Measurements from ENCODE around the gene MAIP1. TPM values are rescaled to one million over a fixed set of nuclear protein-coding genes. Genes with fewer than 3 reads are reported as not detected.
"Not testable (repeated sequence)": the region's sequence is repeated elsewhere in the genome, so short reads cannot be mapped to it uniquely, and the experiment has no call there.

MAIP1 gene, protein sequence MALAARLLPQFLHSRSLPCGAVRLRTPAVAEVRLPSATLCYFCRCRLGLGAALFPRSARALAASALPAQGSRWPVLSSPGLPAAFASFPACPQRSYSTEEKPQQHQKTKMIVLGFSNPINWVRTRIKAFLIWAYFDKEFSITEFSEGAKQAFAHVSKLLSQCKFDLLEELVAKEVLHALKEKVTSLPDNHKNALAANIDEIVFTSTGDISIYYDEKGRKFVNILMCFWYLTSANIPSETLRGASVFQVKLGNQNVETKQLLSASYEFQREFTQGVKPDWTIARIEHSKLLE
- polyA plus RNA-seq (ENCODE audit: insufficient read length in 4 of 4): 10 to 100 TPM; 23.8 to 34.9 (median 32.7) TPM

DNA sequence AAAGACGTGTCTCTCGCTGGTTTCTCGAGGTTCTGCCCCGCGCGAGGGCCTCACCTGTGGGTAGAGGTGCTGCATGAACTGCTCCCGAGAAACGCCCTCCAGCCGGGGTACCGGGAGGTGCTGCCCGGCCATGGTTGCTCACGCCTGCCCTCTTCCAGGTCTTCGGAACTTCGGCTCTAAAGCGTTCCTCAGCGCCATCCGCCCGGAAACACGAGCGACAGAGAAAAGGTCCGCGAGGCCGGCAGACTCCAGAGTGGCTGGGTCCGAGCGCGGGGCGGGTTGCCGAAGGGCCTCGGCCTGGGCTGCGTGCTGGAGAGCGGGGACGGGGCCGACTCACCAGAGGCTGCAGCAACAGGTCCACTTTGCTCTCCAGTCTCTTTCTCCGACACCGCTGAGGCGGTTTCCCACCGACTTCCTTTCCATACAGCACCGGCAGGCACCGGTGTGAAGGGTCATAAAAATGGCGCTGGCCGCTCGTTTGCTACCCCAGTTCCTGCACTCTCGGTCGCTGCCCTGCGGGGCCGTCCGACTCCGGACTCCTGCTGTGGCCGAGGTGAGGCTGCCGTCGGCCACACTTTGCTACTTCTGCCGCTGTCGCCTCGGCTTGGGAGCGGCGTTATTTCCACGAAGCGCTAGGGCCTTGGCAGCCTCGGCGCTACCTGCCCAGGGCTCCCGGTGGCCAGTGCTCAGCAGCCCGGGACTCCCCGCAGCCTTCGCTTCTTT lies at the start of gene MAIP1, which contains the start of gene TYW5:
Gene MAIP1, plus strand, starts transcription at position 244 of the 723 bp plus-strand sequence. Its CDS starts 217 bp downstream, at position 461.
Gene TYW5, minus strand, starts transcription at position 153 of the 723 bp plus-strand sequence. Its CDS starts 21 bp downstream, at position 132.
- DNase-seq (ENCODE audit: low read depth in 4 of 4, low spot score in 3 of 4): peak; percentile 74 to 75 (median 75)

DNA sequence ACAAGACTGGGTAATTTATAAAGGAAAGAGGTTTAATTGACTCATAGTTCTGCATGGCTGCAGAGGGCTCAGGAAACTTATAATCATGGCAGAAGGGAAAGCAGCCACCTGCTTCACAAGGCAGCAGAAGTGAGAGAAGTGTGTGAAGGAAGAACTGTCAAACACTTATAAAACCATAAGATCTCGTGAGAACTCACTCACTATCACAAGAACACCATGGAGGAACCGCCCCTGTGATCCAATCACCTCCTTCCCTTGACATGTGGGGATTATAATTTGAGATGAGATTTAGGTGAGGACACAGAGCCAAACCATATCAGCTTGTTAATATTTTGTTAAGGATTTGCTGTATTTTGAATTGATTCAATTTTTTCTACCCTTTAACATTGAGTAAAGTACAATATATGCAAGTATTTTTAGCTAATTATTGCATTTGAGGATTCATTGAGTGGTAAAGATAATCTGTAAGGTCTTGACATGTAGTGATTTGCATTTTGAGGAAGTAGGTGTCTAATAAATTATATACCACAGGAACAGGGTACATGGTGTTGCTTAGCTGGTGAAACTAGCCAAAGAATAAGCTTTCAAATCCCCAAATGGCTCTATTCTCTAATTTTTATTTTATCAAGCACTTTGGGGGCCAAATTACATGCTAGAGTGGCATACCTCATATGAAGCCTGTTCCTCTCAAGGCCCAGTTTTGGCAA lies 48.2 kb upstream of the MAIP1 start:
- no peak for DNase-seq (ENCODE audit: low read depth in 4 of 4, low spot score in 3 of 4)

DNA sequence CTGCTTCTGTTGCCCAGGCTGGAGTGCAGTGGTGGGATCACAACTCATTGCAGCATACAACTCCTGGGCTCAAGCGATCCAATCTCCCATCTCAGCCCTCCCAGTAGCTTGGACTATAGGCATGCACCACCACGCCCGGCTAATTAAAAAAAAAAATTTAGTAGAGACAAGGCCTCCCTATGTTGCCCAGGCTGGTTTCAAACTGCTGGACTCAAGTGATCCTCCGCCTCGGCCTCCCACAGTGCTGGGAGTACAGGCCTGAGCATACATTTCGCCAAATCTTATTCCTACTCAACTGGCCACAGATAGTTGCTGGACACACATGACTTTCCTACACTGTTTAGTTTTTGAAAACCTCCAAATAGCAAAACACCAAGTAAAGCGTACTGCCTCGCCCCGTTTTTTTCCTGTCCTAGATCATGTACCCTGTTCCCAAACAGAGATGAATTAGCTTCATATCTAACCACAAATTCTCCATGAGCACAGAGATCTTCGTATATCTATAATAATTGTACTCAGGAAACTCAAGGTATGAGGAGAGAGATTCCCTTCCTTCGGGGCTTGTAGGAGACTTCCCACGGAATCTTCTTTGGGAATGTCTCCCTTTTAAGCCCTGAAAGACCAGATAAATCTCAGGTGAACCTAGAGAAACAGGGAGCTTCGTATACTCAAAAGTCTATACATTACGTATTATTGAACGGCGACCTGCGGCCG lies 44.9 kb upstream of the MAIP1 start:
- peak in 1 of 4 donors; percentile 2 for DNase-seq (ENCODE audit: low read depth in 4 of 4, low spot score in 3 of 4)

DNA sequence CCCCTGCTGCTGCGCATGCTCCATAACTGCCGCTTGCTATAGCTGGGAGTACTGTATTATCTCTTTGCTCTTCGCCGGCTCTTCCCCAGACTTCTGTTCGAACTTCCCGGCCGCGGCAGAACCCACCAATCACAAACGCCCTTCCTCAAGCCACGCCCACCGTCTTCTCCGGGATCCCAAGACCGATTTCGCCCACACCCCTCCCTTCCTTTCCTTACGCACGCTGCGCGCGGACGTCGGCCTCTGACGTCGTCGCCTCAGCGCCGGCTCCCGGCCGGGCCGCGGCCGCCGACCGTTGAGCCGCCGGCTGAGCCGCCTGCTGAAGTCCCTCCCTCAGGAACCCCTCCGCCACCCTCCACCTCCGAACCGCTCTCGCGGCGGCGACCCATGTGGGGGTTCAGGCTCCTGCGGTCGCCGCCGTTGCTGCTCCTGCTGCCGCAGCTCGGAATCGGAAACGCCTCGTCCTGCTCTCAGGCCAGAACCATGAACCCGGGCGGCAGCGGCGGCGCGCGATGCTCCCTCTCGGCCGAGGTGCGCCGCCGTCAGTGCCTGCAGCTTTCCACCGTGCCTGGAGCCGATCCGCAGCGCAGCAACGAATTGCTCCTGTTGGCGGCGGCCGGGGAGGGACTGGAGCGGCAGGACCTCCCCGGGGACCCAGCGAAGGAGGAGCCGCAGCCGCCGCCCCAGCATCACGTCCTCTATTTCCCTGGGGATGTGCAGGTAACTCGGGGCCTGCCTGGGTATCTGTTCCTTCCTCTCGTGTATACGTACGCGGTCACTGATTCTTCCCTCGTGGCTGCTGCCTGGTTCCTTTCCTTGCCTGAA lies 44.1 kb upstream of the MAIP1 start, which contains the start of gene C2orf69:
Gene C2orf69, plus strand, starts transcription at position 242 of the 825 bp plus-strand sequence. Its CDS starts 146 bp downstream, at position 388.
- DNase-seq (ENCODE audit: low read depth in 4 of 4, low spot score in 3 of 4): peak; percentile 87 to 95 (median 92)

DNA sequence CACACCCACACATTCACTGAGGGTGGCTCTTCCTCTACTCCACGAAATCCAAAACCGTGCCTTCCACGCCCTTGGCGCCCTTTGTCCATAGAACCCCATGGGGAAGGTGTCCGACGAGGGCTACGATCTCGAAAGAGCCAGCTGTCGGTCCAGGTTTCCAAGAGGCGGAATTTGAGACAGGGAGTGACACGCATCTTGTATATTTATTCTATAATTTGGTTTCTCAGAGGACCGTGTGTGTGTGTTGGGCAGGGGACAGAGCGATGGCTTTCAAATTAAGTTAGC lies 43.6 kb upstream of the MAIP1 start:
- peak in 1 of 4 donors; percentile 48 for DNase-seq (ENCODE audit: low read depth in 4 of 4, low spot score in 3 of 4)

DNA sequence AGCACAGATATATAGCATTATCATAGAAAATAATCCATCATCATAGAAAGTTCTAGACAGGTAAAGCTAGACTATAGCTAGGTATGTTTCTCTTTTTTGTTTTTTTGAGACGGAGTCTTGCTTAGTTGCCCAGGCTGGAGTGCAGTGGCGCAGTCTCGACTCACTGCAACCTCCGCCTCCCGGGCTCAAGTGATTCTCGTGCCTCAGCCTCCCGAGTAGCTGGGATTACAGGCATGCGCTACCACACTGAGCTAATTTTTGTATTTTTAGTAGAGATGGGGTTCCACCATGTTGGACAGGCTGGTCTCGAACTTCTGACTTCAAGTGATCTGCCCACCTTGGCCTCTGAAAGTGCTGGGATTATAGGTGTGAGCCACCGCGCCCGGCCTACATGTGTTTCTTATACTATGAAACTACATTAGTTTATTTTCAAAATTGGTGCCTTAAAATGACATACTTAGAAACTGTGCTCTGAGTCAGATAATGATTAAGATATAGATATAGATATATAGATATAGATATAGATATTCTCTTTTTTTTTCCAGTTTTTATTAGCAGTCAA lies 42.7 kb upstream of the MAIP1 start:
- DNase-seq (ENCODE audit: low read depth in 4 of 4, low spot score in 3 of 4): not testable (repeated sequence)

DNA sequence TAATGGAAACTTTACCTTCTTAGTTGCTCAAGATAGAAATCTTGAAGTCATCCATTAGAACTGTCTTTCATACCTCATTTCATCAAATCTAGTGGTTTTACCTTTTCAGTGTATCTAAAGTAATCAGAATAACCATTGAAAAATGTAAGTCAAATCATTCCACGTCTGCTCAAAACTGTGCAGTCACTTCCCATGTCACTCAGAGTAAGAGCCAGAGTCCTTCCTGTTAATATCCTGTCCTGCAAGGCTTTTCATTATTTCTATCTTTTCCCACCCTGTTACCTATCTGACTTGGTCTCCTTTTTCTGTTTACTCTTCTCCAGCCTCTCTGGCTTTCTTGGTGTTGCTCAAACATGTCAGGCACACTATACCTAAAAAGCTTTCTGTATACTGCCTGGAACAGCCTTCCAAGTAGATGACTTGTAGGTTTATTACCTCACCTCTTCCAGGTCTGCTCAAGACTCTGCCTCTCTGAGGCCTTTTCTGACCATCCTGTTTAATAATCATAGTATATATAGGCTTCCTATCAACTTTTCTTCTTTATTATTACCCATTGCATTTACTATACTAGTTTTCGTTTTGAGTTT lies 40.9 kb upstream of the MAIP1 start:
- no peak for DNase-seq (ENCODE audit: low read depth in 4 of 4, low spot score in 3 of 4)

DNA sequence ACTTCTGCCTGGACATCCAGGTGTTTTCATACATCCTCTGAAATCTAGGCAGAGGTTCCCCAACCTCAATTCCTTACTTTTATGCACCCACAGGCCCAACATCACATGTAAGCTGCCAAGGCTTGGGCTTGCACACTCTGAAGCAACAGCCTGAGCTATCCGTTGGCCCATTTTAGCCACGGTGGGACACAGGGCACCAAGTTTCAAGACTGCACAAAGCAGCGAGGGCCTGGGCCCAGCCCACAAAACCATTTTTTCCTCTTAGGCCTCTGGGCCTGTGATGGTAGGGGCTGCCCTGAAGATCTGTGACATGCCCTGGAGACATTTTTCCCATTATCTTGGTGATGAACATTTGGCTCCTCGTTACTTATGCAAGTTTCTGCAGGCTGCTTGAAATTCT lies 38.4 kb upstream of the MAIP1 start:
- DNase-seq (ENCODE audit: low read depth in 4 of 4, low spot score in 3 of 4): no peak

DNA sequence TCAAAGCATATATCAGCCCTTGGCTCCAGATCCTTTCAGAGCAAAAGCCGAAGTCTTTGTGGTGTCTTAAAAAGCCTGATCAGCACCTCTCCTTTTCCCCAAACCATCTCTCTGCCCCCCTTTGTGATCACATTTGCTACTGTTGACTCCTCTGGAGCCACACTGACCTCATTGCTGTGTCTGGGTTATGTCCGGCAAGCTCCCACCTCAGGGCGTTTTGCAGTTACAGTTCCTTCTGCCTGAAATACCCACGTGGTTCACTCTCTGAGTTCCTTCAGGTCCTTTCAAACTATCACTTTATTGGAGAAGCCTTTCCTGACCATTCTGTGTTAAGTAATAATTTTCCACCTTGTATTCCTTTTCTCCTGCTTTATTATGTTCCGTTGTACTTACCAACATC lies 32.5 kb upstream of the MAIP1 start:
- DNase-seq (ENCODE audit: low read depth in 4 of 4, low spot score in 3 of 4): no peak

DNA sequence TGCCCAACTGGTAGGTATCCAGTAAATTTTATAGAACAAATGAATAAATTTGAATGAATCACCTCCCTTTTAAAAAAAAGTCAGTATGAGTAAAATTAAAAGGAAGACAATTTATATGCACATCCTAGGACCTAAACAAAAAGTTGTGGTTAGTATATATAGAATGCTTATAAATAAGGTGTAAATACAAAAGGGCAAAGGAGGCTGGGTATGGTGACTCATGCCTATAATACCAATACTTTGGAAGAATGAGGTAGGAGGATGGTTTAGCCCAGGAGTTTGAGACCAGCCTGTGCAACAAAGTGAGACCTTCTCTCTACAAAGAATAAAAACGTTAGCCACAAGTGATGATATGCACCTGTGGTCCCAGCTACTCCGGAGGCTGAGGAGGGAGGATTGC lies 31.5 kb upstream of the MAIP1 start:
- no peak for DNase-seq (ENCODE audit: low read depth in 4 of 4, low spot score in 3 of 4)

DNA sequence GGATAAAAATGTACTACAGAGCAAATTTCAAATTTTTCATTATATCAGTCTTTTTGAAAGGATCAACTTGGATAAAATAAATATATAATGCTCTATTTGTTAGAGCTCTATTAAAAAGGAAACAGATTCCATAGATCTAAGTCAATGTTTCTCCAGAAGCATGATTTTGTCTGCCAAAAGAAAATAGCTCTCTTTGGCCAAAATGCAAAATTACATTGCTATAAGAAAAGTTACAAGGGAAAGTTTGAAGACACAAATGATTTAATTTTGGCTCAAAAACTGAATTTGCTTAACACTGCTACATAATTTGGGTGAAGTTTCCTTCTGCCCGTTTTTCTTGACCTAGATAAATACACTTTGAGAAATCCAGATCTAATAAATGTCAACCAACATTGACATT lies 28.6 kb upstream of the MAIP1 start:
- DNase-seq (ENCODE audit: low read depth in 4 of 4, low spot score in 3 of 4): no peak

DNA sequence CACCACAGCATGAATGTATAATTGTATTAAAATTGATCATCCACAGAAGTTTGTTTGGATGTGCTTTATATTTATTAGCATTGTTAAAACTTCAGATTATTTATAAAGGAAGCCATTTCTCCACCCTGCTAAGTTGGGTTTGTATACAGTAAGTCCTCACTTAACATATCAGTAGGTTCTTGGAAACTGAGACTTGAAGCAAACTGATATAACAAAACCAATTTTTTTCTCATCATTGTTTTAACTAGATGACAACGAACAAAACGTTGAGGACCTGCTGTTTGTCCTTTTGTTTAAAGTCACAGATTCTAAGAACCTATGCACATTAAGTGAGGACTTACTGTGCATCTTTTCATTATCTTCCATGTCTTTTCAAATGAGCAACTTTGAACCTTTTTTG lies 27.2 kb upstream of the MAIP1 start:
- DNase-seq (ENCODE audit: low read depth in 4 of 4, low spot score in 3 of 4): no peak

DNA sequence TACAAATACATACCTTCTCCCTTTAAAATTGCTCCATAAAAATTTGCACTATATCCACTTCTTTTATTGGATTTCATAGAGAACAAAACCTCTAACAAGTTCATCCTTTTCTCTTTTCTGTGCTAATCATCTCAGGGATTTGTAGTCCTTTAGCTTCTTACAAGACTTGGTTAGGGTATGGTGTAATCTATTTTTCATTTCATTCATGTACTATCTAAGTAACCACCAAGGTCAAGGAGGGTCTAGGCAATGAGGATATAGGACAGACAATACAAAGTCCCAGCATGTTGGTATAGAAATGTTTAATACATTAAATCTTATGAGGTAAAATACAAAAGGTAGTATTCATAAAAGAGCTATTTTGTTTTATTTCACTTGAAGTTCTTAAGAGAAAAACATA lies 26.8 kb upstream of the MAIP1 start:
- no peak for DNase-seq (ENCODE audit: low read depth in 4 of 4, low spot score in 3 of 4)

DNA sequence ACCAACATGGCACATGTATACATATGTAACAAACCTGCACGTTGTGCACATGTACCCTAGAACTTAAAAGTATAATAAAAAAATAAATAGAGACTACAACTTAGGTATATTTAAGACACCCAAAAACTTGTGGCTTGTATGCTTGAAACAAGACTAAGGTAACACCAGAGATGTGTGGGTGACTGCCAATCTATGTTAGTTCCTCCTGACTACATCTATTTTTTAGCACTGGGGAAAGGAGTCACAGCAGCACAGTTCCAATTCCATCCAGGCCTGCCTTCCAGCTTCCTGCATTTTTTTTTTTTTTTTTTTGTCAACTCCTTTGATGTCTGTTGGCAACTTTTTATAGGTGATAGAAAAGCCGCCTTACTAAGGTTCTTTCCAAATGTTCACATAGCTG lies 26.1 kb upstream of the MAIP1 start:
- no peak for DNase-seq (ENCODE audit: low read depth in 4 of 4, low spot score in 3 of 4)

DNA sequence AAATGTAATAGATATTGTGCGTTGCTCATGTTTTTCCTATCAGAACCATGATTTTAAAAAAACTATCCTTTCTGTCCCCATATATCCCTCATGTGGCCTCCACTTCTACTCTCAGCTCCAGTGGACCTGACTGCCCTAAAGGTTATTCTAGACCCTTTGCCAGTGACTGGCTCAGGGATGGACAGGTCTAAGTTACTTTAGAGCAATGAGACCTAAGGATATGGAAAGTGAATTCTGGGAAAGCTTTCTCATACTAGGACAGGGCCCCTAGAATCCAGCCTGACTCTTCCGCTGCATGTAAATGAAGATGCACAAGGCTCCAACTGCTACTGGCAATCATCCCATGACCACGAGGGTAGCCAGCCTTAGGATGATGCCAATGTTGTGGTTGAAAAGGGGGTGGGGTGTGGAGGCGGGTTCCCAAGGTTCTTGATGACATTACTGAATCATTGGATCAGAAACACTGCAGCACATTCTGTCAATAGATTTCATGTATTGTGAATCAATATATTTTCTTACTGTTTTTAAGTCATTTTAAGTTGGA lies 23.0 kb upstream of the MAIP1 start:
- no peak for DNase-seq (ENCODE audit: low read depth in 4 of 4, low spot score in 3 of 4)

DNA sequence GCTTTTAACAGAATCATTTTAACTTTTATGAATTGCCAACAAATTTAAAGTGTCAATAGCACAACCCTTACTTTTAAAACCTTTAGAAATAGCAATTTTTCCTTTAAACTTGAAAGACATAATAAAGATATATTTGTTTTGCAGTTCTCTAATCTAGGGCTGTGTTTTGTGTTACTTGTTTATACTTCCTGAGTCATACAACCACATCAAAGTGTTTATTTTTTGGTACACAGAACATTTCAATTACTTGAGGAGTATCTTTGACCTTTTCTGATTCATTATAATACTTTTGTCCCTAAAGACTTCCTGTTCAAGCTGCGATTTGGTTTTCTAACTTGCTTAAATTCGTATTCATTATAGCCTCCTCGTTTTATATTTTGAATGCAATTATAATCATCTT lies 21.9 kb upstream of the MAIP1 start:
- no peak for DNase-seq (ENCODE audit: low read depth in 4 of 4, low spot score in 3 of 4)

DNA sequence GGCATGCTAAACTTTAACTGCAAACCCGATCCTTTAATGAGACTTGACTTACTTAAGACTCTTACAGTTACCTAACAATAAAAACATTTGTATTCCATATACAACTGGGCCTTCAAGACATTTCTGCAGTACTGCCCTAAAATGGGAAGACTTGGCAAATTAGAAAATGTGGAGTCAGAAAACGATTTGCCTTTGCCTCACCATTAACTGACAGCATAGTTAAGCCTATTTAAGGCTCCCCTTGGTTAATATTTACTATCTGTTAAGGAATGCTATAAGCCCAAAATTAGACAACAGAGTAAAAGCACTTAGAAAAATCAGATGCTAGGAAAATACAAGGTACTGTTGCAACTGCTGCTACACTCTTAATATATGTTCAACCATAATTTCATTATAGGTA lies 18.8 kb upstream of the MAIP1 start:
- DNase-seq (ENCODE audit: low read depth in 4 of 4, low spot score in 3 of 4): no peak

DNA sequence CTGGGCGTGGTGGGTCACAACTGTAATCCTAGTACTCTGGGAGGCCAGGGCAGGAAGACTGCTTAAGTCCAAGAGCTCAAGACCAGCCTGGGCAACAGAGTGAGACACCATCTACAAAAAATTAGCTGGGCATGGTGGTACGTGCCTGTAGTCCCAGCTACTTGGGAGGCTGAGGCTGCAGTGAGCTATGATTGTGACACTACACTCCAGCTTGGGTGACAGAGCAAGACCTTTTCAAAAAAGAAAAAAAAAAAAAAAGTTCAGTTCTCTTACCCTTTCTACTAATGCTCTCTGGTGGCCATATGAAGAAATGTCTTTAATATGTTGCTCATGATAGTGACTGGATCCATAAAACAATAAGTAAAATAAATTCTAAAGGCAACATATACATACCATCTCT lies 15.0 kb upstream of the MAIP1 start:
- no peak for DNase-seq (ENCODE audit: low read depth in 4 of 4, low spot score in 3 of 4)

DNA sequence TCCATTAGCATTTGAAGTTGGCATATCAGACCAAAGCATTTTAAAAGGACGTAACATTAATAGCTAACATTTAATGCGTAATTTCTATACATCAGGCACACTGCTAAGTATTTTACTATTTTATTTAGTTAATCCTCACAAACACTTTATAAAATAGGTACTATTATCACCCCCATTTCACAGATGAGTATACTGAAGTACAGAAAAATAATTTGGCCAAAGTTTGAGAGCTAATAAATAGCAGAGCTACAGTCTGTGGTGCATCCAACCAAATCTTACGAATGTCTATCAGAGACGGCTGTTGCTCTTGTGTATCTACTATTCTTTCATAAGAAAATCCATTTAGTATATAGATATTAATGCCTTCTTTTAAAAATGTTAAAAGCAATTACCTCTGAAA lies 12.0 kb upstream of the MAIP1 start:
- no peak for DNase-seq (ENCODE audit: low read depth in 4 of 4, low spot score in 3 of 4)
